ENCODE measurements around the gene SIX1.

Gene SIX1

GRCh38 chr14:60641742-60642269 is 7.5 kb downstream of the SIX1 start:
- DNase-seq: no peak

- DNase-seq: no peak
These were observed 8.2 kb downstream of the SIX1 start for GRCh38 chr14:60640859-60641741.

- no peak for DNase-seq
These were observed 9.6 kb downstream of the SIX1 start for GRCh38 chr14:60639674-60640073.

GRCh38 chr14:60637479-60638315 is 11.6 kb downstream of the SIX1 start:
- no peak for DNase-seq

GRCh38 chr14:60636879-60637478 is 12.3 kb downstream of the SIX1 start:
- no peak for DNase-seq

- DNase-seq: no peak
These were observed 15.1 kb downstream of the SIX1 start for GRCh38 chr14:60634153-60634552.

GRCh38 chr14:60632777-60633176 is 16.5 kb downstream of the SIX1 start:
- no peak for DNase-seq

GRCh38 chr14:60632257-60632656 is 17.0 kb downstream of the SIX1 start:
- DNase-seq: no peak

- DNase-seq: no peak
These were observed 17.4 kb downstream of the SIX1 start for GRCh38 chr14:60631842-60632241.

- DNase-seq: no peak
These were observed 19.1 kb downstream of the SIX1 start for GRCh38 chr14:60630129-60630528.

- no peak for DNase-seq
These were observed 20.4 kb downstream of the SIX1 start for GRCh38 chr14:60628892-60629291.

GRCh38 chr14:60622917-60623257 is 26.4 kb downstream of the SIX1 start:
- no peak for DNase-seq

GRCh38 chr14:60622210-60622916 is 26.9 kb downstream of the SIX1 start:
- no peak for DNase-seq

GRCh38 chr14:60621386-60621785 is 27.9 kb downstream of the SIX1 start:
- DNase-seq: no peak

- DNase-seq: no peak
These were observed 31.0 kb downstream of the SIX1 start for GRCh38 chr14:60618241-60618640.

GRCh38 chr14:60616461-60616959 is 32.8 kb downstream of the SIX1 start:
- no peak for DNase-seq

GRCh38 chr14:60602291-60602690 is 47.0 kb downstream of the SIX1 start:
- DNase-seq: no peak

GRCh38 chr14:60599727-60600126 is 49.5 kb downstream of the SIX1 start:
- no peak for DNase-seq

GRCh38 chr14:60596139-60596538 is 53.1 kb downstream of the SIX1 start:
- DNase-seq: no peak

- DNase-seq: no peak
These were observed 55.2 kb downstream of the SIX1 start for GRCh38 chr14:60594062-60594461.
